H9 (cell line): ENCODE data around the gene MYO1E. TPM values are rescaled to one million over a fixed set of nuclear protein-coding genes. Genes with fewer than 3 reads are reported as not detected.
"Not testable (repeated sequence)": the region's sequence is repeated elsewhere in the genome, so short reads cannot be mapped to it uniquely, and the experiment has no call there.

Experiments
- DNase-seq: peaks from one replicate; pipeline ENCODE4 v3.0.0-alpha.2; 2017
- H2AFZ ChIP-seq: one replicate; pipeline ENCODE4 v1.6.1; 2013; ENCODE audit warnings: mild to moderate bottlenecking, low read length, control low read depth, moderate library complexity
- H2AK5ac ChIP-seq: 2 replicates; pipeline ENCODE4 v1.6.1; 2013; ENCODE audit warnings: low read length, control low read depth, mixed read lengths; ENCODE audit not compliant: insufficient read length
- H2BK120ac ChIP-seq: one replicate; pipeline ENCODE4 v1.6.1; 2013; ENCODE audit warnings: low read depth, mild to moderate bottlenecking, low read length, control low read depth, inconsistent platforms; ENCODE audit not compliant: poor library complexity, severe bottlenecking
- H2BK12ac ChIP-seq: 2 replicates; pipeline ENCODE4 v1.6.1; 2013; ENCODE audit warnings: low read length, control low read depth, mixed read lengths, low read depth; ENCODE audit not compliant: insufficient read length
- H2BK15ac ChIP-seq: 2 replicates; pipeline ENCODE4 v1.6.1; 2013; ENCODE audit warnings: low read depth, low read length, control low read depth
- H2BK20ac ChIP-seq: one replicate; pipeline ENCODE4 v1.6.1; 2013; ENCODE audit warnings: low read depth, mild to moderate bottlenecking, low read length, control low read depth, inconsistent platforms; ENCODE audit not compliant: poor library complexity, severe bottlenecking
- H2BK5ac ChIP-seq: 2 replicates; pipeline ENCODE4 v1.6.1; 2013; ENCODE audit warnings: low read length, control low read depth, mixed read lengths; ENCODE audit not compliant: insufficient read length
- H3K14ac ChIP-seq: 2 replicates; pipeline ENCODE4 v1.6.1; 2013; ENCODE audit warnings: low read length, control low read depth; ENCODE audit not compliant: insufficient read depth
- H3K18ac ChIP-seq: 2 replicates; pipeline ENCODE4 v1.6.1; 2013; ENCODE audit warnings: low read depth, mild to moderate bottlenecking, mixed read lengths, low read length, control low read depth; ENCODE audit not compliant: insufficient read length
- H3K23ac ChIP-seq: 2 replicates; pipeline ENCODE4 v1.6.1; 2013; ENCODE audit warnings: low read length, control low read depth, mixed read lengths, low read depth; ENCODE audit not compliant: insufficient read length
- H3K23me2 ChIP-seq: 2 replicates; pipeline ENCODE4 v1.6.1; 2013; ENCODE audit warnings: low read depth, mild to moderate bottlenecking, mixed read lengths, low read length, control low read depth; ENCODE audit not compliant: insufficient read length, poor library complexity, severe bottlenecking
- H3K27ac ChIP-seq: 2 replicates; pipeline ENCODE4 v1.5.1; 2013; ENCODE audit warnings: low read length, control low read depth, mixed read lengths, low read depth; ENCODE audit not compliant: insufficient read length
- H3K27me3 ChIP-seq: 2 replicates; pipeline ENCODE4 v1.6.1; 2013; ENCODE audit warnings: low read length, control low read depth, inconsistent platforms; ENCODE audit not compliant: insufficient read depth
- H3K4ac ChIP-seq: 2 replicates; pipeline ENCODE4 v1.6.1; 2013; ENCODE audit warnings: low read depth, mild to moderate bottlenecking, control low read depth, inconsistent platforms, low read length, moderate library complexity
- H3K4me1 ChIP-seq: 2 replicates; pipeline ENCODE4 v1.6.1; 2013; ENCODE audit warnings: low read length, control low read depth, inconsistent platforms; ENCODE audit not compliant: insufficient read depth
- H3K4me2 ChIP-seq: 2 replicates; pipeline ENCODE4 v1.6.1; 2013; ENCODE audit warnings: low read length, control low read depth, mixed read lengths; ENCODE audit not compliant: insufficient read length, insufficient read depth
- H3K56ac ChIP-seq: 2 replicates; pipeline ENCODE4 v1.6.1; 2013; ENCODE audit warnings: low read depth, mild to moderate bottlenecking, mixed read lengths, low read length, control low read depth; ENCODE audit not compliant: insufficient read length
- H3K79me1 ChIP-seq: 2 replicates; pipeline ENCODE4 v1.6.1; 2013; ENCODE audit warnings: low read depth, mild to moderate bottlenecking, moderate library complexity, low read length, control low read depth, inconsistent platforms; ENCODE audit not compliant: insufficient read depth, poor library complexity, severe bottlenecking
- H3K79me2 ChIP-seq: 2 replicates; pipeline ENCODE4 v1.6.1; 2013; ENCODE audit warnings: low read length, control low read depth, inconsistent platforms; ENCODE audit not compliant: insufficient read depth
- H3K9ac ChIP-seq: 2 replicates; pipeline ENCODE4 v1.6.1; 2013; ENCODE audit warnings: low read length, control low read depth, mixed read lengths; ENCODE audit not compliant: insufficient read length; ENCODE audit errors: extremely low read depth
- H3K9me3 ChIP-seq: one replicate; pipeline ENCODE4 v1.6.1; 2013; ENCODE audit warnings: low read depth, low read length, inconsistent platforms; ENCODE audit not compliant: control insufficient read depth
- H3T11ph ChIP-seq: one replicate; pipeline ENCODE4 v1.6.1; 2013; ENCODE audit warnings: mild to moderate bottlenecking, low read length, control low read depth, inconsistent platforms
- H4K20me1 ChIP-seq: one replicate; pipeline ENCODE4 v1.6.1; 2013; ENCODE audit not compliant: control insufficient read depth, insufficient read length, insufficient read depth
- H4K5ac ChIP-seq: 2 replicates; pipeline ENCODE4 v1.6.1; 2013; ENCODE audit warnings: low read depth, mild to moderate bottlenecking, mixed read lengths, low read length, control low read depth; ENCODE audit not compliant: insufficient read length
- H4K8ac ChIP-seq: replicated peaks from 2 replicates; pipeline ENCODE4 v1.6.1; 2013; ENCODE audit warnings: low read length, control low read depth, mixed read lengths, low read depth; ENCODE audit not compliant: insufficient read length
- H4K91ac ChIP-seq: 2 replicates; pipeline ENCODE4 v1.6.1; 2013; ENCODE audit warnings: low read depth, mild to moderate bottlenecking, moderate library complexity, mixed read lengths, low read length, control low read depth; ENCODE audit not compliant: insufficient read length
- H3K27ac Mint-ChIP-seq, 3 experiments: 2 replicates in 2 of 3; 3 replicates in 1 of 3; pipeline ENCODE4 v1.8.0; 2020 to 2021; ENCODE audit warnings: mixed read lengths in 3 of 3, mild to moderate bottlenecking in 1 of 3, moderate library complexity in 1 of 3
- H3K27me3 Mint-ChIP-seq: 2 replicates; pipeline ENCODE4 v1.8.0; 2021; ENCODE audit warnings: low read depth, mild to moderate bottlenecking, moderate library complexity, mixed read lengths
- H3K36me3 Mint-ChIP-seq, 3 experiments: 2 replicates in 2 of 3; 3 replicates in 1 of 3; pipeline ENCODE4 v1.8.0; 2020 to 2021; ENCODE audit warnings: low read depth in 3 of 3, mixed read lengths in 3 of 3; ENCODE audit not compliant: insufficient read depth in 1 of 3
- H3K4me1 Mint-ChIP-seq, 2 experiments: 2 replicates each; pipeline ENCODE4 v1.8.0; 2020; ENCODE audit warnings: mixed read lengths in 2 of 2
- H3K4me3 Mint-ChIP-seq, 2 experiments: 2 replicates in 1 of 2; 3 replicates in 1 of 2; pipeline ENCODE4 v1.8.0; 2020 to 2021; ENCODE audit warnings: mild to moderate bottlenecking in 2 of 2, mixed read lengths in 2 of 2, moderate library complexity in 1 of 2
- H3K9me3 Mint-ChIP-seq, 2 experiments: 2 replicates in 1 of 2; 3 replicates in 1 of 2; pipeline ENCODE4 v1.8.0; 2020; ENCODE audit warnings: mild to moderate bottlenecking in 2 of 2, mixed read lengths in 2 of 2, moderate library complexity in 1 of 2
- WGBS: extraction: QIAGEN DNeasy Blood & Tissue Kit; methylation state at CpG from one replicate; pipeline ENCODE4 v1.1.7; 2013; ENCODE audit warnings: missing lambda C conversion rate, low lambda C conversion rate, mixed read lengths; ENCODE audit not compliant: insufficient read length; ENCODE audit errors: extremely low coverage; 5-methylcytosine and 5-hydroxymethylcytosine counted together
- total RNA-seq: library from RNA; stranded (reverse); gene quantifications from 2 replicates; pipeline ENCODE4 v1.2.1, GENCODE V29; 2021
- TF ChIP-seq, protein P1 (sequence below): fragments of 200-600 bp; sonication (generic); conservative IDR thresholded peaks from 3 replicates; pipeline ENCODE4 v1.8.0; 2021; ENCODE audit warnings: antibody characterized with exemption, mild to moderate bottlenecking

MYO1E gene
- total RNA-seq, 1 experiment from 2014 or later = 235 TPM

DNA sequence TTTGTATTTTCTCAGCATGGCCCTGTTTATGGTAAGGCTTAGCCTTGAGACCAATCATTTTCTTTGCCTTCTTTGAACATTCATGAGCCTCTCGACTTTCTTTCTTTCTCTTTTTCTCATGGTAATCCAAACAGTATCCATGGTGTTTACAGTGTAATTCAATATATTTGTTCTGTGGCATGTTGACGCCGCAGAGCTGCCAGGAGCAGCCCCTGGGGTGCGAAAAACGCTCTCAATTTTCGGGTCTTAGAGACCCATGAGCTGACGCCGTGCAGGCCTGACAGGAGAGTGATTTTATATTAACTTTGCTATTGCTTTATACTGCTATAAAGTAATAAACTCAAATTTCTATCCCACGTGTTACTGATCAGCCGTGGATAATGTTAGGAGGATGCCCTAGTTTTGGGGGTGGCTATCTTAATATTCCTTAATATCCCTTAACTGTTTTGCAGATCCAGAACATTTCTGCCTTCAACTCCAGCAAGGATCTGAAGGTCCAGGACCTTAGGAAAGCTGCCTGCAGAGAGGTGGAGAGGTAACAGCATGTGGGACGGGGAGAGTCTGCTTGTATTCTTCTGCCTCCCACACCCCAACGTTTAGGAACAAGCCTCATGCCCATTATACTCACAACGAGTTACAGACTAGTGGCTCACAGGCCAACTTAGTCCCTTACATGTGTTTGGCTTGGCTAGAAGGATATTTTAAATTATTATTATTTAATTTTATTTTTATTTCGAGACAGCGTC, 29.3 kb upstream of the MYO1E start:
- H3K4me3 Mint-ChIP-seq = peak overlapping the region in 1 of 2 experiments; percentile 4; a peak in 1 of 5 replicates
- Histone ChIP-seq H3K79me1 (no peaks in the 10 kb centered on the region), H3K27ac (no peak overlapping the region), H3K23me2 (no peaks in the 10 kb centered on the region), H2BK20ac (no peak overlapping the region), H3K56ac (no peak overlapping the region), H3K23ac (no peak overlapping the region), H3K4ac (no peak overlapping the region), H2BK5ac (no peak overlapping the region), H3K9ac (no peak overlapping the region), H2BK15ac (no peak overlapping the region), H3T11ph (no peak overlapping the region), H4K91ac (no peak overlapping the region), H2BK12ac (no peak overlapping the region), H3K27me3 (no peaks in the 10 kb centered on the region), H4K5ac (no peak overlapping the region), H3K9me3 (no peaks in the 10 kb centered on the region), H3K79me2 (no peaks in the 10 kb centered on the region), H2BK120ac (no peak overlapping the region), H3K14ac (no peak overlapping the region), H3K18ac (no peak overlapping the region), H3K4me1 (peaks cover 2% of the 10 kb centered on the region; the same call in 1 of the 2 replicates), H3K4me2 (no peak overlapping the region), H2AK5ac (no peak overlapping the region), H4K8ac (no peak overlapping the region), H4K20me1 (no peaks in the 10 kb centered on the region), H2AFZ (no peak overlapping the region)
- peaks cover 0 to 4% (median 0%) of the 10 kb centered on the region in 3 experiments; a peak in 1 of 7 replicates for H3K36me3 Mint-ChIP-seq
- H3K4me1 Mint-ChIP-seq = peaks cover 37 to 47% of the 10 kb centered on the region in 2 experiments
- TF ChIP-seq, protein P1, sequence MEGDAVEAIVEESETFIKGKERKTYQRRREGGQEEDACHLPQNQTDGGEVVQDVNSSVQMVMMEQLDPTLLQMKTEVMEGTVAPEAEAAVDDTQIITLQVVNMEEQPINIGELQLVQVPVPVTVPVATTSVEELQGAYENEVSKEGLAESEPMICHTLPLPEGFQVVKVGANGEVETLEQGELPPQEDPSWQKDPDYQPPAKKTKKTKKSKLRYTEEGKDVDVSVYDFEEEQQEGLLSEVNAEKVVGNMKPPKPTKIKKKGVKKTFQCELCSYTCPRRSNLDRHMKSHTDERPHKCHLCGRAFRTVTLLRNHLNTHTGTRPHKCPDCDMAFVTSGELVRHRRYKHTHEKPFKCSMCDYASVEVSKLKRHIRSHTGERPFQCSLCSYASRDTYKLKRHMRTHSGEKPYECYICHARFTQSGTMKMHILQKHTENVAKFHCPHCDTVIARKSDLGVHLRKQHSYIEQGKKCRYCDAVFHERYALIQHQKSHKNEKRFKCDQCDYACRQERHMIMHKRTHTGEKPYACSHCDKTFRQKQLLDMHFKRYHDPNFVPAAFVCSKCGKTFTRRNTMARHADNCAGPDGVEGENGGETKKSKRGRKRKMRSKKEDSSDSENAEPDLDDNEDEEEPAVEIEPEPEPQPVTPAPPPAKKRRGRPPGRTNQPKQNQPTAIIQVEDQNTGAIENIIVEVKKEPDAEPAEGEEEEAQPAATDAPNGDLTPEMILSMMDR = no peak
- no peaks in the 10 kb centered on the region; a peak in 1 of 5 replicates for H3K9me3 Mint-ChIP-seq
- no CpG with 5 or more reads among the region's 15 CpGs for WGBS
- H3K27ac Mint-ChIP-seq = peak overlapping the region in 2 of 3 experiments; percentile 18 to 26; a peak in 2 of 7 replicates
- DNase-seq = no peak
- H3K27me3 Mint-ChIP-seq = peaks cover 21% of the 10 kb centered on the region

DNA sequence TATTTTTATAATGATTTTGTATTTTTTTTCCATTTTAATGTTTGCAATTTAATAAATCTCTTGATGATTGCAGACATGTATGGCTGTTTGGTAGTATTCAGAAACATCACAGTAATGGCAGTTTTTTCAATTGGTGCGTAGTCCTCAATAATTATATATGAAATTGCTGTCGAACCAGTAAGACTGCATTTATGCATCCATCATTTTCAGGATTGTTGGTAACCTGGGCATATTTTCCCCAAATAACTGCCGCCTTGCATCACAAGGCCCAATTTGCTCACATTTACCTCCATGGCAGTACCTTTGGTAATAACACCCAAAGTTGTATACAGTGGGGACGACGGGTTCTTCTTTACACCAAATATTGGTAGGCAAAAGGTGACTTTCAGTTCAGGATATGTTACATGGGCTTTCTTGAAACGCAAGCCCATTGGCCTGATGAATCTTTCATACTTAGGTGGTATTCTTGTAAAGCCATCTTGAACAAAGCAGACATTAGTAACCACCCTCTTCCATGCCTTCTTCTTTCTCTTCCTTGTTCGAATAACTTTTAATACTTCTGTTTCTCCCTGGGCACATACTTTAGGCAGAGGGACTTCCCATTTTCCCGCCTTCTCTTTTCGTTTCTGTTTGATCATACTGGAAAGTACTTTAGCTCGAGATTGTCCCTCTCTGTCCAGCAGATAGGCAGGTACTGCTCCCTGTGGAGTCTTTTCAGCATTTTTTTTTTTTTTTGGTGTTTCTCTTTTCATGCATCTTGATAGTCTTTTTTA, 28.6 kb upstream of the MYO1E start:
- not testable (repeated sequence) for H4K8ac ChIP-seq, H3K14ac ChIP-seq, H2AK5ac ChIP-seq, H3K9me3 Mint-ChIP-seq, DNase-seq, H3K23ac ChIP-seq, H3K4me2 ChIP-seq, H3K27ac ChIP-seq, H3T11ph ChIP-seq, H3K36me3 Mint-ChIP-seq, H4K91ac ChIP-seq, H2BK5ac ChIP-seq, H2BK15ac ChIP-seq, H2BK20ac ChIP-seq, H3K4ac ChIP-seq, H2AFZ ChIP-seq, H3K79me1 ChIP-seq, H4K5ac ChIP-seq, H3K27me3 ChIP-seq, H2BK120ac ChIP-seq, H3K4me1 ChIP-seq, H3K56ac ChIP-seq, H4K20me1 ChIP-seq, H3K18ac ChIP-seq, H3K9ac ChIP-seq, H2BK12ac ChIP-seq, H3K79me2 ChIP-seq, H3K9me3 ChIP-seq, H3K23me2 ChIP-seq
- Mint-ChIP-seq H3K4me3 (peak overlapping the region in 1 of 2 experiments; percentile 4; a peak in 1 of 5 replicates), H3K4me1 (peaks cover 37 to 51% of the 10 kb centered on the region in 2 experiments), H3K27ac (peak overlapping the region in 1 of 3 experiments; percentile 26; a peak in 2 of 7 replicates), H3K27me3 (peaks cover 21% of the 10 kb centered on the region)
- no CpG with 5 or more reads among the region's 10 CpGs for WGBS
